ENCODE data around the gene ARHGEF11. TPM values are rescaled to one million over a fixed set of nuclear protein-coding genes. Genes with fewer than 3 reads are reported as not detected.
"Not testable (repeated sequence)": the region's sequence is repeated elsewhere in the genome, so short reads cannot be mapped to it uniquely, and the experiment has no call there.

Gene ARHGEF11
- total RNA-seq, 1 experiment from 2014 or later: 44.7 TPM

GRCh38 chr1:156929596-156930238 lies 115.8 kb downstream of the ARHGEF11 start:
- H3K4me3 ChIP-seq (ENCODE audit: insufficient read depth, low read depth, low read length): no peak overlapping the region
- peaks cover 53% of the 10 kb centered on the region for H3K27me3 ChIP-seq (ENCODE audit: control insufficient read depth, insufficient read depth, low read length)
- no peak for DNase-seq

GRCh38 chr1:156928043-156928602 lies 117.4 kb downstream of the ARHGEF11 start:
- Histone ChIP-seq H3K27me3 (ENCODE audit: control insufficient read depth, insufficient read depth, low read length) (peaks cover 69% of the 10 kb centered on the region), H3K4me3 (ENCODE audit: insufficient read depth, low read depth, low read length) (no peak overlapping the region; the same call in 1 of the 2 replicates), H3K36me3 (replicated peaks; ENCODE audit: control insufficient read depth, insufficient read depth, low read length) (no peaks in the 10 kb centered on the region)
- DNase-seq: no peak

More at GRCh38 chr1:156929596-156930238, 115.8 kb downstream of the ARHGEF11 start:
- peaks cover 1% of the 10 kb centered on the region; the same call in 1 of the 2 replicates for H3K36me3 ChIP-seq (replicated peaks; ENCODE audit: control insufficient read depth, insufficient read depth, low read length)

GRCh38 chr1:156927215-156928042 lies 118.1 kb downstream of the ARHGEF11 start:
- peaks cover 76% of the 10 kb centered on the region for H3K27me3 ChIP-seq (ENCODE audit: control insufficient read depth, insufficient read depth, low read length)
- H3K4me3 ChIP-seq (ENCODE audit: insufficient read depth, low read depth, low read length): peak overlapping the region; percentile 58
- peak; percentile 94 for DNase-seq
- H3K36me3 ChIP-seq (replicated peaks; ENCODE audit: control insufficient read depth, insufficient read depth, low read length): no peaks in the 10 kb centered on the region

GRCh38 chr1:156926695-156927094 lies 118.8 kb downstream of the ARHGEF11 start:
- H3K27me3 ChIP-seq (ENCODE audit: control insufficient read depth, insufficient read depth, low read length): peaks cover 83% of the 10 kb centered on the region
- not testable (repeated sequence) for DNase-seq; H3K36me3 ChIP-seq (replicated peaks; ENCODE audit: control insufficient read depth, insufficient read depth, low read length); H3K4me3 ChIP-seq (ENCODE audit: insufficient read depth, low read depth, low read length)

GRCh38 chr1:156926175-156926574 lies 119.4 kb downstream of the ARHGEF11 start:
- Histone ChIP-seq H3K4me3 (ENCODE audit: insufficient read depth, low read depth, low read length) (no peak overlapping the region), H3K27me3 (ENCODE audit: control insufficient read depth, insufficient read depth, low read length) (peaks cover 87% of the 10 kb centered on the region), H3K36me3 (replicated peaks; ENCODE audit: control insufficient read depth, insufficient read depth, low read length) (no peaks in the 10 kb centered on the region)
- no peak for DNase-seq

GRCh38 chr1:156925154-156926010 lies 120.2 kb downstream of the ARHGEF11 start:
- H3K27me3 ChIP-seq (ENCODE audit: control insufficient read depth, insufficient read depth, low read length): peaks cover 92% of the 10 kb centered on the region
- no peaks in the 10 kb centered on the region for H3K36me3 ChIP-seq (replicated peaks; ENCODE audit: control insufficient read depth, insufficient read depth, low read length)
- DNase-seq: no peak
- no peak overlapping the region for H3K4me3 ChIP-seq (ENCODE audit: insufficient read depth, low read depth, low read length)

- H3K4me3 ChIP-seq (ENCODE audit: insufficient read depth, low read depth, low read length): peak overlapping the region; percentile 51
- peak; percentile 85 for DNase-seq
- H3K36me3 ChIP-seq (replicated peaks; ENCODE audit: control insufficient read depth, insufficient read depth, low read length): no peaks in the 10 kb centered on the region
- H3K27me3 ChIP-seq (ENCODE audit: control insufficient read depth, insufficient read depth, low read length): peaks cover 95% of the 10 kb centered on the region
Observed at GRCh38 chr1:156924478-156925153, 120.9 kb downstream of the ARHGEF11 start.

- DNase-seq: peak; percentile 81
- Histone ChIP-seq H3K4me3 (ENCODE audit: insufficient read depth, low read depth, low read length) (peak overlapping the region; percentile 51), H3K36me3 (replicated peaks; ENCODE audit: control insufficient read depth, insufficient read depth, low read length) (no peaks in the 10 kb centered on the region), H3K27me3 (ENCODE audit: control insufficient read depth, insufficient read depth, low read length) (peaks cover 94% of the 10 kb centered on the region)
Observed at GRCh38 chr1:156923670-156924477, 121.7 kb downstream of the ARHGEF11 start.

GRCh38 chr1:156922986-156923669 lies 122.4 kb downstream of the ARHGEF11 start:
- Histone ChIP-seq H3K36me3 (replicated peaks; ENCODE audit: control insufficient read depth, insufficient read depth, low read length) (no peaks in the 10 kb centered on the region), H3K27me3 (ENCODE audit: control insufficient read depth, insufficient read depth, low read length) (peaks cover 92% of the 10 kb centered on the region), H3K4me3 (ENCODE audit: insufficient read depth, low read depth, low read length) (peak overlapping the region; percentile 51)
- peak; percentile 80 for DNase-seq

GRCh38 chr1:156921053-156921529 lies 124.5 kb downstream of the ARHGEF11 start:
- H3K4me3 ChIP-seq (ENCODE audit: insufficient read depth, low read depth, low read length): peak overlapping the region; percentile 43; the same call in 1 of the 2 replicates
- H3K27me3 ChIP-seq (ENCODE audit: control insufficient read depth, insufficient read depth, low read length): peaks cover 71% of the 10 kb centered on the region
- H3K36me3 ChIP-seq (replicated peaks; ENCODE audit: control insufficient read depth, insufficient read depth, low read length): no peaks in the 10 kb centered on the region
- no peak for DNase-seq

- no peaks in the 10 kb centered on the region for H3K36me3 ChIP-seq (replicated peaks; ENCODE audit: control insufficient read depth, insufficient read depth, low read length)
- peaks cover 65% of the 10 kb centered on the region for H3K27me3 ChIP-seq (ENCODE audit: control insufficient read depth, insufficient read depth, low read length)
- peak within 1 kb of the TSS; percentile 43 for H3K4me3 ChIP-seq (ENCODE audit: insufficient read depth, low read depth, low read length)
- DNase-seq: peak; percentile 99
Observed at GRCh38 chr1:156920233-156921052, 125.1 kb downstream of the ARHGEF11 start, which contains the start of gene LRRC71. Gene LRRC71, plus strand, starts transcription at chr1:156920632. Its CDS starts 172 bp downstream, at chr1:156920804.

GRCh38 chr1:156914440-156914856 lies 131.1 kb downstream of the ARHGEF11 start:
- Histone ChIP-seq H3K27me3 (ENCODE audit: control insufficient read depth, insufficient read depth, low read length) (peaks cover 7% of the 10 kb centered on the region; the same call in 1 of the 2 replicates), H3K36me3 (replicated peaks; ENCODE audit: control insufficient read depth, insufficient read depth, low read length) (no peaks in the 10 kb centered on the region; the same call in 1 of the 2 replicates), H3K4me3 (ENCODE audit: insufficient read depth, low read depth, low read length) (no peak overlapping the region)
- no peak for DNase-seq

Measured in H7 (cell line).